ENCODE results near the gene STK10. TPM values are rescaled to one million over a fixed set of nuclear protein-coding genes. Genes with fewer than 3 reads are reported as not detected.
A peak's percentile ranks its signal among the peaks of the same experiment; 100 is the strongest.

The STK10 gene
- total and polyA plus RNA-seq, 4 donors = 2.8 to 21.7 (median 7.7) TPM

DNA sequence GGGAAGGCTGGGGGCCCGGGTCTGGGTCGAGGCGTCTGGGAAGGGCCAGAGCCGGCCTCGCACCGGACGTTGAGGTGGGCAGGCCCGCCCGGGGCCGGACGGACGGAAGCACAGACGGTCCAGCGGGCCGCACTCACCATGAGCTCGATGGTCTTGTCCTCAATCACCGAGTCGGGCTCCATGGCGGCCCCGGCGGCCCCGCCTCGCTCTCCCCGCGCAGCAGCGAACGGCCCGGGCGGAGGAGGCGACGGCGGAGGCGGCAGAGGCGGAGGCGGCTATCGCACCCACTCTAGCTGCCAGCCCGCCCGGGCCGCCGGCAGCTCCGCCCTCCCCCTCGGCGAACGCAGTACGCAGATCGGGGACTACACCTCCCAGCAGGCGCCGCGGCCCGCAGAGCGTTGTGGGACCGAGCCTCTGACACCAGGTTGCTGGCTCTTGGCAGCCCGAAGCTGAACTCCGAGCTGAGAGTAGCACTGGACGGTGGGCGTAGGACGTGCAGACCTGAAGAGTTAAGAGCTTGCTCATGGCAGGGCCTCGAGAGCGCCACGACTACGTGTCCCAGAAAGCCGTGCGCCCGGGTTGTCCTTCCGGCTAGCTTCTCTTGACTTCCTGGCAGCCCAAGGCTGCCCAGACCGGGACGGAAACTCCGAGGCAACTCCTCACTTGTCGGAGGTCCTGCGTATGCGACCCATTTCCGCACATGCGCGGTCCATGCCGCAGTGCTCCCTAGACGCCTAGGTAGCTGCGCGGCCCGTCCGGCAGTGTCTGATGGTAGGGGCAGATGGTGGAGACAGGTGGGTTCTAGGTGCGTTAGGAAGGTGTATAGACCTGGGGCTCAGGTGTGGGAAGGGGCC, 181.5 kb downstream of the STK10 start, which contains the start of gene FBXW11:
Gene FBXW11 (minus strand): TSS at position 318 of the 854 bp plus-strand sequence. CDS start 136 bp downstream, at position 182.
- Histone ChIP-seq H3K27me3 (ENCODE audit: control insufficient read depth in 4 of 4, insufficient read depth in 4 of 4, low read length in 3 of 4) (no peaks in the 10 kb centered on the region), H3K36me3 (ENCODE audit: control insufficient read depth in 4 of 4, insufficient read depth in 3 of 4, low read depth in 1 of 4, low read length in 3 of 4) (no peaks in the 10 kb centered on the region), H3K4me3 (ENCODE audit: low read depth in 1 of 3, low read length in 3 of 3) (peak within 1 kb of the TSS; percentile 86 to 97 (median 91)), H3K9ac (ENCODE audit: low read depth in 1 of 2, low read length in 2 of 2) (peak within 1 kb of the TSS; percentile 96 to 98), H3K27ac (ENCODE audit: low read depth in 1 of 2, low read length in 2 of 2) (peak within 1 kb of the TSS; percentile 99), H3K4me1 (ENCODE audit: control insufficient read depth in 4 of 4, insufficient read depth in 4 of 4, low read length in 3 of 4) (peaks cover 9 to 43% (median 23%) of the 10 kb centered on the region in 4 donors), H3K9me3 (ENCODE audit: control insufficient read depth in 4 of 4, low read length in 3 of 4) (no peaks in the 10 kb centered on the region)
- under 1% methylated on average over 81 of the region's 81 CpGs for WGBS
- TF ChIP-seq FOXA1 (IDR thresholded peaks at IDR 0.05) (no peak), JUND (IDR thresholded peaks at IDR 0.05) (peak in 1 of 2 donors; percentile 20), RXRA (IDR thresholded peaks at IDR 0.05) (peak; percentile 31 to 39), SP1 (IDR thresholded peaks at IDR 0.05) (peak; percentile 66), TAF1 (conservative IDR thresholded peaks at IDR 0.05) (peak; percentile 93), EGR1 (IDR thresholded peaks at IDR 0.05; ENCODE audit: low read depth in 2 of 2) (peak; percentile 68 to 78), HNF4A (conservative IDR thresholded peaks at IDR 0.05) (no peak), NR2F2 (IDR thresholded peaks at IDR 0.05) (no peak), GABPA (IDR thresholded peaks at IDR 0.05 in 1 of 2, conservative IDR thresholded peaks at IDR 0.05 in 1 of 2) (peak; percentile 85 to 96), FOXA2 (IDR thresholded peaks at IDR 0.05) (no peak), RAD21 (IDR thresholded peaks at IDR 0.05) (peak in 1 of 2 donors; percentile 23), HNF4G (IDR thresholded peaks at IDR 0.05) (no peak), YY1 (IDR thresholded peaks at IDR 0.05) (peak; percentile 88)
- TF ChIP-seq, protein P1, sequence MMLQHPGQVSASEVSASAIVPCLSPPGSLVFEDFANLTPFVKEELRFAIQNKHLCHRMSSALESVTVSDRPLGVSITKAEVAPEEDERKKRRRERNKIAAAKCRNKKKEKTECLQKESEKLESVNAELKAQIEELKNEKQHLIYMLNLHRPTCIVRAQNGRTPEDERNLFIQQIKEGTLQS (IDR thresholded peaks at IDR 0.05) = no peak
- TF ChIP-seq, protein P2, sequence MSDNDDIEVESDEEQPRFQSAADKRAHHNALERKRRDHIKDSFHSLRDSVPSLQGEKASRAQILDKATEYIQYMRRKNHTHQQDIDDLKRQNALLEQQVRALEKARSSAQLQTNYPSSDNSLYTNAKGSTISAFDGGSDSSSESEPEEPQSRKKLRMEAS (IDR thresholded peaks at IDR 0.05) = peak; percentile 70
- TF ChIP-seq, protein P3, sequence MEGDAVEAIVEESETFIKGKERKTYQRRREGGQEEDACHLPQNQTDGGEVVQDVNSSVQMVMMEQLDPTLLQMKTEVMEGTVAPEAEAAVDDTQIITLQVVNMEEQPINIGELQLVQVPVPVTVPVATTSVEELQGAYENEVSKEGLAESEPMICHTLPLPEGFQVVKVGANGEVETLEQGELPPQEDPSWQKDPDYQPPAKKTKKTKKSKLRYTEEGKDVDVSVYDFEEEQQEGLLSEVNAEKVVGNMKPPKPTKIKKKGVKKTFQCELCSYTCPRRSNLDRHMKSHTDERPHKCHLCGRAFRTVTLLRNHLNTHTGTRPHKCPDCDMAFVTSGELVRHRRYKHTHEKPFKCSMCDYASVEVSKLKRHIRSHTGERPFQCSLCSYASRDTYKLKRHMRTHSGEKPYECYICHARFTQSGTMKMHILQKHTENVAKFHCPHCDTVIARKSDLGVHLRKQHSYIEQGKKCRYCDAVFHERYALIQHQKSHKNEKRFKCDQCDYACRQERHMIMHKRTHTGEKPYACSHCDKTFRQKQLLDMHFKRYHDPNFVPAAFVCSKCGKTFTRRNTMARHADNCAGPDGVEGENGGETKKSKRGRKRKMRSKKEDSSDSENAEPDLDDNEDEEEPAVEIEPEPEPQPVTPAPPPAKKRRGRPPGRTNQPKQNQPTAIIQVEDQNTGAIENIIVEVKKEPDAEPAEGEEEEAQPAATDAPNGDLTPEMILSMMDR (IDR thresholded peaks at IDR 0.05; ENCODE audit: low read depth, low read length, missing input control) = no peak
- TF ChIP-seq, protein P4, sequence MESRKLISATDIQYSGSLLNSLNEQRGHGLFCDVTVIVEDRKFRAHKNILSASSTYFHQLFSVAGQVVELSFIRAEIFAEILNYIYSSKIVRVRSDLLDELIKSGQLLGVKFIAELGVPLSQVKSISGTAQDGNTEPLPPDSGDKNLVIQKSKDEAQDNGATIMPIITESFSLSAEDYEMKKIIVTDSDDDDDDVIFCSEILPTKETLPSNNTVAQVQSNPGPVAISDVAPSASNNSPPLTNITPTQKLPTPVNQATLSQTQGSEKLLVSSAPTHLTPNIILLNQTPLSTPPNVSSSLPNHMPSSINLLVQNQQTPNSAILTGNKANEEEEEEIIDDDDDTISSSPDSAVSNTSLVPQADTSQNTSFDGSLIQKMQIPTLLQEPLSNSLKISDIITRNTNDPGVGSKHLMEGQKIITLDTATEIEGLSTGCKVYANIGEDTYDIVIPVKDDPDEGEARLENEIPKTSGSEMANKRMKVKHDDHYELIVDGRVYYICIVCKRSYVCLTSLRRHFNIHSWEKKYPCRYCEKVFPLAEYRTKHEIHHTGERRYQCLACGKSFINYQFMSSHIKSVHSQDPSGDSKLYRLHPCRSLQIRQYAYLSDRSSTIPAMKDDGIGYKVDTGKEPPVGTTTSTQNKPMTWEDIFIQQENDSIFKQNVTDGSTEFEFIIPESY (IDR thresholded peaks at IDR 0.05) = no peak
- TF ChIP-seq, protein P5, sequence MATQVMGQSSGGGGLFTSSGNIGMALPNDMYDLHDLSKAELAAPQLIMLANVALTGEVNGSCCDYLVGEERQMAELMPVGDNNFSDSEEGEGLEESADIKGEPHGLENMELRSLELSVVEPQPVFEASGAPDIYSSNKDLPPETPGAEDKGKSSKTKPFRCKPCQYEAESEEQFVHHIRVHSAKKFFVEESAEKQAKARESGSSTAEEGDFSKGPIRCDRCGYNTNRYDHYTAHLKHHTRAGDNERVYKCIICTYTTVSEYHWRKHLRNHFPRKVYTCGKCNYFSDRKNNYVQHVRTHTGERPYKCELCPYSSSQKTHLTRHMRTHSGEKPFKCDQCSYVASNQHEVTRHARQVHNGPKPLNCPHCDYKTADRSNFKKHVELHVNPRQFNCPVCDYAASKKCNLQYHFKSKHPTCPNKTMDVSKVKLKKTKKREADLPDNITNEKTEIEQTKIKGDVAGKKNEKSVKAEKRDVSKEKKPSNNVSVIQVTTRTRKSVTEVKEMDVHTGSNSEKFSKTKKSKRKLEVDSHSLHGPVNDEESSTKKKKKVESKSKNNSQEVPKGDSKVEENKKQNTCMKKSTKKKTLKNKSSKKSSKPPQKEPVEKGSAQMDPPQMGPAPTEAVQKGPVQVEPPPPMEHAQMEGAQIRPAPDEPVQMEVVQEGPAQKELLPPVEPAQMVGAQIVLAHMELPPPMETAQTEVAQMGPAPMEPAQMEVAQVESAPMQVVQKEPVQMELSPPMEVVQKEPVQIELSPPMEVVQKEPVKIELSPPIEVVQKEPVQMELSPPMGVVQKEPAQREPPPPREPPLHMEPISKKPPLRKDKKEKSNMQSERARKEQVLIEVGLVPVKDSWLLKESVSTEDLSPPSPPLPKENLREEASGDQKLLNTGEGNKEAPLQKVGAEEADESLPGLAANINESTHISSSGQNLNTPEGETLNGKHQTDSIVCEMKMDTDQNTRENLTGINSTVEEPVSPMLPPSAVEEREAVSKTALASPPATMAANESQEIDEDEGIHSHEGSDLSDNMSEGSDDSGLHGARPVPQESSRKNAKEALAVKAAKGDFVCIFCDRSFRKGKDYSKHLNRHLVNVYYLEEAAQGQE (IDR thresholded peaks at IDR 0.05) = peak; percentile 85
- peak; percentile 92 for DNase-seq (ENCODE audit: low spot score)
